A549 treated with AZD9567 at 1 μM for 4 hours (cell line): ENCODE results near the gene TFAP2E. TPM values are rescaled to one million over a fixed set of nuclear protein-coding genes. Genes with fewer than 3 reads are reported as not detected.

Experiments used
- total RNA-seq: library from RNA; stranded (reverse); fragments of 200-300 nt; extraction: Qiagen RNA extraction; gene quantifications from 5 replicates; pipeline ENCODE4 v1.2.3, GENCODE V29; 2022; ENCODE audit not compliant: insufficient read depth

TFAP2E gene
- 0.42 to 0.56 TPM (median 0.52 TPM) in 4 of 5 replicates, not detected in the other for total RNA-seq

DNA sequence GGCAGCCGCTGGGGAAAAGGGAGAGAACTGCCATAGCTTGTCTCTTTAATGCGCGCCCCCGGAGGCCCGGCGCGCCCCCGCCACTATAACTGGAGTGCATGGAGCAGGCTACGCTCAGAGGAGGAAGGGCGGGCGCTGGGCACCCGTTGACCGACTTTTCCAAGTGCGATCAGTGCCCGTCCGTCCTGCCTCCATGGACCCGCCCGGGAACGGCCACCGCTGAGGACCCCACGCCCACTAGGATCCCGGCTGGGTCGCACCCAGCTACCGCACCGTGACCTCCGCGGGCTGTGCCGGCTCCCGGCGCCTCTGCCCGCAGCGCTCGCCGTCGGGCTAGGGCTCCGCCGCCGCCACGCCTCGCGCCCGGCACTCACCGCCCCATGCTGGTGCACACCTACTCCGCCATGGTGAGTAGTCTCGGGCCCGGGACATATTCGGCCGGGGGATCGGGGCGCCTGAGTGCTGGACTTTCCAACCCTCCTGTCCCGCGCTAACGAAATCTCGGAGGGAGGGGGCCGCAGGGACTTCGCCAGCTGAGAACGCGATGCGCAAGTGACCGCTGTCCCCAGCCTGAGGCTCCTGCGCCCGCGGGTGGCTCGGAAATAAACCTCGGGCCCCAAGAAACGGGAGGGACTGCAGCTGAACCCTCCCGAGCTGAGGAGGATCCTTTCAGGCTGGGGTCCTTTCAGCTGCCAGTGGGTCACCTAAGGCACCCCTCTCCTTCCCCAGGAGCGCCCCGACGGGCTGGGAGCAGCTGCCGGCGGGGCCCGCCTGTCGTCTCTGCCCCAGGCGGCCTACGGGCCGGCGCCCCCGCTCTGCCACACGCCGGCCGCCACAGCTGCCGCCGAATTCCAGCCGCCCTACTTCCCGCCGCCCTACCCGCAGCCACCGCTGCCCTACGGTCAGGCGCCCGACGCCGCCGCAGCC is at the start of gene TFAP2E:
TSS of gene TFAP2E (plus strand) at position 117 of the 927 bp plus-strand sequence. CDS start at position 381, 264 bp downstream.

DNA sequence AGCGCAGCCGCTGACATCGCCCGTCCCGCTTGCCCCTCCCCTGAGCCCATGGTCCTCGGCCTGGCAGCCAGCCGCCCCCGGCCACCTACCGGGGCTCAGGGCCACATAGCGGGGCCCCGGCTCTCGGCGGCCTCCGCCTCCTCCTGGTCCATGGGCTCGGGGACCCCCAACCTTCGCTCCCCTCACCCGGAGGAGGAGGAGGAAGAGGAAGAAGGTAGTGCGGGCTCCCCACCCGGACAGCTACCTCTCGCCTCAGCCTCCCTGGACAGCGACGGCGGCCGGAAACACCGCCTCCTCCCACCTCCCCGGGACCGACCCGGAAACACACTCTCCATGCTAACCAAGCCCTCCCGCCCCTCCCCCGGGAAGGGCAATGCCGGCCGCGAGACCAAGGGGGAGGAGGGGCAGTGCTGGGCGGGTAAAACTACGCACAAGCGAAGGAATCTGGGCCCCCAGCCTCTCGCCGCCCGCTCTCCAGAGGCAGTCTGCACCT is 15.9 kb upstream of the TFAP2E start, which contains the start of gene KIAA0319L:
TSS of gene KIAA0319L (minus strand) at position 286 of the 493 bp plus-strand sequence. CDS start 2,912 bp downstream, outside the sequence.

DNA sequence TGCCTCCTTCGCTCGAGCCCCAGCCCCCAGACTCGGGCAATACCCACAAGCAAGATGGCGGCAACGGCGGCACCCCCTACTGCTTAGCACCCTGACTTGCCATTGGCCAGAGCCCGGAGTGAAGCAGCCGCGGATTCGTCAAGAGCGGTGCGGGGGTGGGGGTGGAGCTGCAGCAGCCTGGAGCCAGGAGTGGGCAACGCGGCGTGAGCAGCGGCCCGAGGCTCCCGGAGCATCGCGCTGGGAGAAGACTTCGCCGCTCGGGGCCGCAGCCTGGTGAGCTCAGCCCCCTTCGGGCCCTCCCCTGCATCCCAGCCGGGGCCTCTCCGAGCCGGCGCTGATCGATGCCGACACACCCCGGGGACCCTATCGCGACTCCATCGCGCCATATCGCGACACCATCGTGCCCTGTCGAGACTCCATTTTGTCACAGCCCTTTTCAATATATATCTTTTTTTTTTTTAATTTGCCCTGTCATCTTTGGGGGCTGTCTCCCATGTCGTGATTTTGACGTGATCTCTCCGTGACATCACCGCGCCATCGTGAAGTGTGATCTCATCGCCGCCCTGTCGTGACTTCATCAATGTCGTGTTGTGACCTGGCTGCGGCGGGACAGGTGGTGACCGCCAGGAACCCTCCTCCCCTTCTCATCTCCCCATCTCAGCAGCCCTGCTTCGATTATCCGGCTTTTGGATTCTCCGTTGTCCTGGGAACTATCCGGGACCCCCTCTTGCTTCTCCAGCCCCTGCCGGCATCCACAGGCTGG is 15.3 kb upstream of the TFAP2E start, which contains the start of gene NCDN:
TSS of gene NCDN (plus strand) at position 189 of the 763 bp plus-strand sequence. CDS start at position 581, 392 bp downstream.

DNA sequence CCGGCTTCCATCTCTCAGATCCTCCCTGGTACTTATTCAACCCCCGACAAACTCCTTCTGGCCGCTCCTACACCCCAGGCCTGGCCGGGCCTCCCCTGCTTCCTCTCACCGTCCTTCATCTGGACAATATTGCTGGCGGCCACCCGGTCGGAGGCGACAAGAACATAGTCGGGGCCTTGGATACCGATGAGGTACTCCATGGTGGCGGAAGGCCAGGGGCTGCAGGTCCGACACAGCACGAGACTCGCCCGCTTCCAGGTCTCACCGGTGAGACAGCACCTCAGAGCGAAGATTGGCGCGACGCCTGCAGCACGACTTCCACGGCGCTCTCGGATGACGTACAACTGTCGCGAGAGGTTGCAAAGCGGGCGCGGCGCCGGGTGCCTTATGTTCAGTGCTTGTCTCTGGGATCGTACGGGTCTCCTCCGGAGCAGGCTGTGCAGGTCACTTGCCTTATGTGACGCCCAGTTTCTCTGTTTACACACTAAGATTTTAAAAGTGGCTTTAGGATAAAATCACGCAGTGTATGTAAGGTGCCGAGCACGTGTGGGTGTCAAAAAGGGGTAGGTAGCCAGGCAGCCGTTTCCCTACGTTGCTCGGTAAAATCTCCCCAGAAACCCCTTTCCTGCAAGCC is 68.2 kb downstream of the TFAP2E start, which contains the start of gene PSMB2:
TSS of gene PSMB2 (minus strand) at position 294 of the 634 bp plus-strand sequence. CDS start at position 200, 94 bp downstream.

Other genes starting within 250 kb of the TFAP2E start
- 16.0 to 18.0 TPM (median 16.9 TPM) in 5 replicates for gene KIAA0319L, start 15.9 kb upstream of the TFAP2E start, total RNA-seq
- 16.9 to 19.5 TPM (median 17.6 TPM) in 5 replicates for gene NCDN, start 15.5 kb upstream of the TFAP2E start, total RNA-seq
- gene PSMB2, start 68.2 kb downstream of the TFAP2E start, total RNA-seq, result 100 to 116 TPM (median 107 TPM) in 5 replicates
- gene C1orf216, start 145.6 kb downstream of the TFAP2E start, total RNA-seq, result 11.2 to 14.3 TPM (median 14.2 TPM) in 5 replicates
- gene CLSPN, start 196.7 kb downstream of the TFAP2E start, total RNA-seq, result 9.8 to 16.2 TPM (median 11.0 TPM) in 5 replicates
- gene AGO4, start 234.7 kb downstream of the TFAP2E start, total RNA-seq, result 1.9 to 4.3 TPM (median 3.0 TPM) in 5 replicates